Osteoblast (primary cell): ENCODE measurements around the gene GNPAT. TPM values are rescaled to one million over a fixed set of nuclear protein-coding genes. Genes with fewer than 3 reads are reported as not detected.

Experiments used
- DNase-seq: peaks from one replicate; pipeline ENCODE4 v3.0.0; 2011; ENCODE audit warnings: low spot score, mixed read lengths; ENCODE audit not compliant: insufficient read length; ENCODE audit errors: missing footprints
- H2AFZ ChIP-seq: 2 replicates; pipeline ENCODE4 v1.6.0; 2011; ENCODE audit warnings: mild to moderate bottlenecking, low read length
- H3K27ac ChIP-seq: 2 replicates; pipeline ENCODE4 v1.5.1; 2011; ENCODE audit warnings: mild to moderate bottlenecking, low read depth, low read length, moderate library complexity
- H3K27me3 ChIP-seq: 2 replicates; pipeline ENCODE4 v1.6.0; 2012; ENCODE audit warnings: mild to moderate bottlenecking, control low read depth, inconsistent platforms, low read length, moderate library complexity; ENCODE audit not compliant: insufficient read depth
- H3K36me3 ChIP-seq: 2 replicates; pipeline ENCODE4 v1.5.1; 2011; ENCODE audit warnings: mild to moderate bottlenecking, low read length, control low read depth, moderate library complexity; ENCODE audit not compliant: insufficient read depth
- H3K4me1 ChIP-seq: 2 replicates; pipeline ENCODE4 v1.5.1; 2011; ENCODE audit warnings: mild to moderate bottlenecking, low read length, control low read depth, moderate library complexity; ENCODE audit not compliant: insufficient read depth
- H3K4me2 ChIP-seq: 2 replicates; pipeline ENCODE4 v1.6.0; 2011; ENCODE audit warnings: mild to moderate bottlenecking, low read length; ENCODE audit not compliant: insufficient read depth
- H3K4me3 ChIP-seq: fragments of 200-600 bp; sonication (generic); 3 replicates; pipeline ENCODE4 v1.5.1; 2012; ENCODE audit warnings: mild to moderate bottlenecking, low read length, inconsistent platforms; ENCODE audit not compliant: insufficient read depth
- H3K79me2 ChIP-seq: 2 replicates; pipeline ENCODE4 v1.6.0; 2012; ENCODE audit warnings: mild to moderate bottlenecking, low read length, control low read depth, inconsistent platforms; ENCODE audit not compliant: insufficient read depth
- H3K9me3 ChIP-seq: 2 replicates; pipeline ENCODE4 v1.5.1; 2011; ENCODE audit warnings: low read depth, low read length, control low read depth
- H4K20me1 ChIP-seq: 2 replicates; pipeline ENCODE4 v1.6.0; 2012; ENCODE audit warnings: mild to moderate bottlenecking, low read length, control low read depth; ENCODE audit not compliant: insufficient read depth
- CTCF ChIP-seq: IDR thresholded peaks from 2 replicates; pipeline ENCODE4 v1.5.1; 2011; ENCODE audit warnings: mild to moderate bottlenecking, low read depth, low read length, moderate library complexity; ENCODE audit errors: extremely low read depth
- total RNA-seq: library from RNA; depleted of rRNA; stranded (reverse); fragments of >200 nt; gene quantifications from 2 replicates; pipeline ENCODE4 v1.2.3, GENCODE V29; 2012

The GNPAT gene
- total RNA-seq, 1 donor = 52.1 TPM

GRCh38 chr1:231301990-231302389, 61.0 kb downstream of the GNPAT start:
- no peaks in the 10 kb centered on the region for H4K20me1 ChIP-seq
- no peak for TF ChIP-seq CTCF
- no peak for DNase-seq
- no peak overlapping the region for H3K4me3 ChIP-seq
- no peak overlapping the region for H3K4me2 ChIP-seq
- H3K27me3 ChIP-seq = no peaks in the 10 kb centered on the region
- no peaks in the 10 kb centered on the region for H3K36me3 ChIP-seq
- no peak overlapping the region for H2AFZ ChIP-seq
- H3K27ac ChIP-seq = no peak overlapping the region
- H3K4me1 ChIP-seq = no peaks in the 10 kb centered on the region
- H3K9me3 ChIP-seq = no peaks in the 10 kb centered on the region
- no peaks in the 10 kb centered on the region for H3K79me2 ChIP-seq

DNA sequence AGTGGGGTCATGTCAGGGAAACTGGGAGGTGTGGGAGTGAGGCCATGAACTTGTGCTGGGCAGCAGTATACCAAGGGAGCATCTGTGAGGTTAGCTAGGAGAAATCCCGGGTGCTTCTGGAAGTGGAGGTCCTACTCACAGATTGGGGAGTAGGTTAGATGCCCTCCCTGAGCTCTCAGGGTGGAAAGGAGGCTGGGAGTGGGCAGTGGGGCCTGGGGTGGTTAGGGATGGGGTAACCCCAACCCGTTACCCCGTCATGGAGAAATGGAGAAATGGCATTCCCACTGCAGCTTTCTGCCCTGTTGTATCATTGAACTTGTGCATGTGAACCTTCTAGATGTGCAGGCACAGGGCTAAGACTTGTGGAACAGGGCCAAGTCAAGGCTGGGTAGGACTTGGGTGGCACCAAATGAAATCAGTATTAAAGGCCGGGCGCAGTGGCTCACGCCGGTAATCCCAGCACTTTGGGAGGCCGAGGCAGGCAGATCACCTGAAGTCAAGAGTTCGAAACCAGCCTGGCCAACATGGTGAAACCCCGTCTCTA, 69.5 kb downstream of the GNPAT start:
- Histone ChIP-seq H3K27me3 (no peaks in the 10 kb centered on the region), H3K4me1 (no peaks in the 10 kb centered on the region), H3K9me3 (no peaks in the 10 kb centered on the region), H3K4me3 (no peak overlapping the region), H2AFZ (no peak overlapping the region), H3K36me3 (no peaks in the 10 kb centered on the region), H4K20me1 (no peaks in the 10 kb centered on the region), H3K4me2 (no peak overlapping the region), H3K79me2 (no peaks in the 10 kb centered on the region), H3K27ac (no peak overlapping the region)
- no peak for TF ChIP-seq CTCF
- no peak for DNase-seq

- Histone ChIP-seq H3K9me3 (no peaks in the 10 kb centered on the region), H4K20me1 (no peaks in the 10 kb centered on the region), H3K4me3 (no peak overlapping the region), H3K36me3 (no peaks in the 10 kb centered on the region), H3K4me2 (no peak overlapping the region), H3K27ac (no peak overlapping the region), H3K79me2 (no peaks in the 10 kb centered on the region), H3K4me1 (no peaks in the 10 kb centered on the region), H3K27me3 (no peaks in the 10 kb centered on the region), H2AFZ (no peak overlapping the region)
- no peak for TF ChIP-seq CTCF
- DNase-seq = no peak
Observed at GRCh38 chr1:231311720-231312431, 70.9 kb downstream of the GNPAT start.

GRCh38 chr1:231312432-231312788, 71.4 kb downstream of the GNPAT start:
- TF ChIP-seq CTCF = no peak
- no peaks in the 10 kb centered on the region for H3K79me2 ChIP-seq
- no peak for DNase-seq
- no peaks in the 10 kb centered on the region for H3K36me3 ChIP-seq
- H3K27me3 ChIP-seq = no peaks in the 10 kb centered on the region
- no peak overlapping the region for H3K27ac ChIP-seq
- no peaks in the 10 kb centered on the region for H4K20me1 ChIP-seq
- no peak overlapping the region for H3K4me2 ChIP-seq
- H3K4me1 ChIP-seq = no peaks in the 10 kb centered on the region
- H3K4me3 ChIP-seq = no peak overlapping the region
- H3K9me3 ChIP-seq = no peaks in the 10 kb centered on the region
- H2AFZ ChIP-seq = no peak overlapping the region
